GM18517 (cell line): Measurements from ENCODE around the gene TMEM50A.
A peak's percentile ranks its signal among the peaks of the same experiment; 100 is the strongest.
"Not testable (repeated sequence)": the region's sequence is repeated elsewhere in the genome, so short reads cannot be mapped to it uniquely, and the experiment has no call there.

ENCODE experiments used
- ATAC-seq: cut with Tn5 transposase; IDR thresholded peaks from one replicate; pipeline ENCODE4 v1.9.1; 2021; ENCODE audit warnings: mild to moderate bottlenecking, moderate library complexity; ENCODE audit not compliant: unreplicated experiment

Gene TMEM50A

GRCh38 chr1:25338188-25338981 lies at the start of gene TMEM50A:
TMEM50A (plus strand) TSS chr1:25338334; CDS start chr1:25340487, 2,153 bp downstream.
- ATAC-seq = peak; percentile 37

- not testable (repeated sequence) for ATAC-seq
Measured at GRCh38 chr1:25288573-25289101, 49.5 kb upstream of the TMEM50A start.

GRCh38 chr1:25290043-25290442 lies 48.1 kb upstream of the TMEM50A start:
- ATAC-seq = not testable (repeated sequence)

GRCh38 chr1:25293426-25293825 lies 44.7 kb upstream of the TMEM50A start:
- not testable (repeated sequence) for ATAC-seq

- ATAC-seq = not testable (repeated sequence)
Measured at GRCh38 chr1:25294889-25295826, 43.0 kb upstream of the TMEM50A start.

- not testable (repeated sequence) for ATAC-seq
Measured at GRCh38 chr1:25296501-25296900, 41.6 kb upstream of the TMEM50A start.

GRCh38 chr1:25300729-25301128 lies 37.4 kb upstream of the TMEM50A start:
- not testable (repeated sequence) for ATAC-seq

- not testable (repeated sequence) for ATAC-seq
Measured at GRCh38 chr1:25302330-25302729, 35.8 kb upstream of the TMEM50A start.

GRCh38 chr1:25304936-25305335 lies 33.2 kb upstream of the TMEM50A start:
- not testable (repeated sequence) for ATAC-seq

GRCh38 chr1:25308168-25308567 lies 30.0 kb upstream of the TMEM50A start:
- ATAC-seq = not testable (repeated sequence)

GRCh38 chr1:25309085-25309484 lies 29.0 kb upstream of the TMEM50A start:
- not testable (repeated sequence) for ATAC-seq

GRCh38 chr1:25309486-25309885 lies 28.6 kb upstream of the TMEM50A start:
- not testable (repeated sequence) for ATAC-seq

GRCh38 chr1:25312806-25313470 lies 25.2 kb upstream of the TMEM50A start:
- ATAC-seq = not testable (repeated sequence)

GRCh38 chr1:25320314-25320938 lies 17.7 kb upstream of the TMEM50A start:
- not testable (repeated sequence) for ATAC-seq

GRCh38 chr1:25322127-25322526 lies 16.0 kb upstream of the TMEM50A start:
- ATAC-seq = not testable (repeated sequence)

GRCh38 chr1:25324407-25324806 lies 13.7 kb upstream of the TMEM50A start:
- not testable (repeated sequence) for ATAC-seq

- ATAC-seq = not testable (repeated sequence)
Measured at GRCh38 chr1:25327864-25328790, 10.0 kb upstream of the TMEM50A start.

GRCh38 chr1:25328791-25329185 lies 9.3 kb upstream of the TMEM50A start:
- ATAC-seq = not testable (repeated sequence)

GRCh38 chr1:25329336-25329735 lies 8.8 kb upstream of the TMEM50A start:
- not testable (repeated sequence) for ATAC-seq
